Vagina (tissue), 2 donors: ENCODE results near the gene OR5J2.

Source experiments
- CTCF ChIP-seq, 3 experiments: fragments of 450-650 bp in 2 of 3; fragments of 200-600 bp in 1 of 3; sonication (generic) in 1 of 3; IDR thresholded peaks; one replicate each; pipeline ENCODE4 v1.5.1; 2017 to 2019; ENCODE audit warnings: antibody characterized with exemption in 3 of 3, mild to moderate bottlenecking in 2 of 3, moderate library complexity in 2 of 3
- POLR2A ChIP-seq, 2 donors: fragments of 450-650 bp; IDR thresholded peaks; one replicate each; pipeline ENCODE4 v1.6.1; 2017; ENCODE audit warnings: antibody characterized with exemption in 2 of 2, mild to moderate bottlenecking in 2 of 2, moderate library complexity in 2 of 2
- POLR2AphosphoS5 ChIP-seq, 2 donors: sonication (generic); formaldehyde crosslinking; IDR thresholded peaks; one replicate each; pipeline ENCODE4 v1.9.0; 2017; ENCODE audit warnings: antibody characterized with exemption in 2 of 2, mild to moderate bottlenecking in 2 of 2, low read depth in 1 of 2; ENCODE audit not compliant: insufficient read depth in 1 of 2

GRCh38 chr11:56151376-56151775 is 25.0 kb upstream of the OR5J2 start:
- TF ChIP-seq POLR2A (IDR thresholded peaks at IDR 0.05) (no peak), CTCF (IDR thresholded peaks at IDR 0.05) (no peak), POLR2AphosphoS5 (IDR thresholded peaks at IDR 0.05; ENCODE audit: insufficient read depth in 1 of 2, low read depth in 1 of 2) (no peak)
